PC-9 (cell line): Measurements from ENCODE around the gene RFC2. TPM values are rescaled to one million over a fixed set of nuclear protein-coding genes. Genes with fewer than 3 reads are reported as not detected.
A peak's percentile ranks its signal among the peaks of the same experiment; 100 is the strongest.

Source experiments
- BruUV-seq: library from RNA; stranded (reverse); fragments of 400-500 nt; replicated peaks from 2 replicates; lab custom pipeline; 2021; lab: Mats Ljungman, UMichigan
- CTCF ChIA-PET: fragments of 300-600 bp; sonication (Branson Sonifier 250); formaldehyde crosslinking; loops from one replicate; lab custom pipeline; 2022; ENCODE audit warnings: antibody characterized with exemption; lab: Charles Lee
- POLR2A ChIA-PET: fragments of 300-600 bp; sonication (Branson Sonifier 250); formaldehyde crosslinking; loops from one replicate; lab custom pipeline; 2022; ENCODE audit warnings: antibody characterized with exemption; ENCODE audit not compliant: unreplicated experiment; lab: Charles Lee
- DNase-seq, 2 experiments: peaks; one replicate each; pipeline versions ENCODE4 v3.0.0 to v3.0.0-alpha.2; 2015 to 2022; ENCODE audit warnings: mixed read lengths in 1 of 2
- H2AFZ ChIP-seq: fragments of 200-600 bp; sonication (generic); 2 replicates; pipeline ENCODE4 v1.8.1; 2017; ENCODE audit warnings: antibody characterized with exemption
- H3F3A ChIP-seq: fragments of 200-600 bp; sonication (generic); 2 replicates; pipeline ENCODE4 v1.8.1; 2017; ENCODE audit warnings: antibody characterized with exemption, mild to moderate bottlenecking, low read depth; ENCODE audit not compliant: insufficient read depth
- H3K27ac ChIP-seq: fragments of 200-600 bp; sonication (generic); 2 replicates; pipeline ENCODE4 v1.6.1; 2016; ENCODE audit warnings: mixed run types
- H3K27me3 ChIP-seq: fragments of 200-600 bp; sonication (generic); 2 replicates; pipeline ENCODE4 v1.6.1; 2016; ENCODE audit warnings: low read depth, mixed run types; ENCODE audit not compliant: insufficient read depth
- H3K36me3 ChIP-seq: fragments of 200-600 bp; sonication (generic); 2 replicates; pipeline ENCODE4 v1.6.1; 2016; ENCODE audit warnings: low read depth, mixed run types
- H3K4me1 ChIP-seq: fragments of 200-600 bp; sonication (generic); replicated peaks from 2 replicates; pipeline ENCODE4 v1.6.1; 2016; ENCODE audit warnings: mixed run types; ENCODE audit not compliant: insufficient read depth
- H3K4me2 ChIP-seq: fragments of 200-600 bp; sonication (generic); 2 replicates; pipeline ENCODE4 v1.6.1; 2017; ENCODE audit warnings: mixed run types
- H3K4me3 ChIP-seq: fragments of 200-600 bp; sonication (generic); 2 replicates; pipeline ENCODE4 v1.6.1; 2016; ENCODE audit warnings: mixed run types
- H3K79me2 ChIP-seq: fragments of 200-600 bp; sonication (generic); 2 replicates; pipeline ENCODE4 v1.6.1; 2017; ENCODE audit warnings: low read depth, mixed run types
- H3K9me2 ChIP-seq: fragments of 200-600 bp; sonication (generic); 2 replicates; pipeline ENCODE4 v1.8.1; 2017; ENCODE audit warnings: mild to moderate bottlenecking; ENCODE audit not compliant: insufficient read depth
- H3K9me3 ChIP-seq: fragments of 200-600 bp; sonication (generic); 2 replicates; pipeline ENCODE4 v1.8.1; 2016; ENCODE audit warnings: low read depth; ENCODE audit not compliant: insufficient read depth
- H4K20me1 ChIP-seq: fragments of 200-600 bp; sonication (generic); 2 replicates; pipeline ENCODE4 v1.8.1; 2017; ENCODE audit not compliant: insufficient read depth
- CTCF ChIP-seq: fragments of 200-600 bp; sonication (generic); conservative IDR thresholded peaks from 2 replicates; pipeline ENCODE4 v1.6.1; 2017; ENCODE audit warnings: mixed run types, antibody characterized with exemption, mild to moderate bottlenecking, moderate library complexity
- EZH2 ChIP-seq: fragments of 200-600 bp; sonication (generic); IDR thresholded peaks from 2 replicates; pipeline ENCODE4 v1.8.0; 2017; ENCODE audit warnings: antibody characterized with exemption, low read depth
- intact Hi-C: fragments of 100-400 bp; cut with micrococcal nuclease; formaldehyde crosslinking; loops from one replicate; pipeline ENCODE4 v1.10.0; 2022; ENCODE audit not compliant: unreplicated experiment
- total RNA-seq: library from RNA; stranded (reverse); gene quantifications from 2 replicates; pipeline ENCODE4 v1.2.3, GENCODE V29; 2021

The RFC2 gene
- total RNA-seq, 1 experiment from 2014 or later = 75.7 TPM

GRCh38 chr7:74277636-74278035, 23.4 kb upstream of the RFC2 start:
- no peak overlapping the region for H2AFZ ChIP-seq
- H3K4me2 ChIP-seq = no peak overlapping the region
- H3K27me3 ChIP-seq = no peaks in the 10 kb centered on the region
- no peak for DNase-seq
- TF ChIP-seq EZH2 (no peak), CTCF (no peak)
- peaks cover 46% of the 10 kb centered on the region for H3F3A ChIP-seq
- no peaks in the 10 kb centered on the region for H3K9me2 ChIP-seq
- POLR2A ChIA-PET = no interaction called here
- intact Hi-C loops = no loop called here
- H3K4me3 ChIP-seq = no peak overlapping the region
- peaks cover 39% of the 10 kb centered on the region for H3K4me1 ChIP-seq
- no TSS peak for BruUV-seq
- H3K9me3 ChIP-seq = no peaks in the 10 kb centered on the region
- no peaks in the 10 kb centered on the region for H3K36me3 ChIP-seq
- no peak overlapping the region for H3K27ac ChIP-seq
- H4K20me1 ChIP-seq = no peaks in the 10 kb centered on the region
- no peaks in the 10 kb centered on the region for H3K79me2 ChIP-seq
- CTCF ChIA-PET = no interaction called here

- no peak overlapping the region for H3K4me3 ChIP-seq
- intact Hi-C loops = no loop called here
- BruUV-seq = no TSS peak
- H4K20me1 ChIP-seq = no peaks in the 10 kb centered on the region
- H3K27me3 ChIP-seq = no peaks in the 10 kb centered on the region
- no peaks in the 10 kb centered on the region for H3K36me3 ChIP-seq
- H3K4me1 ChIP-seq = peaks cover 39% of the 10 kb centered on the region
- DNase-seq = no peak
- CTCF ChIA-PET = interaction anchor here (0.6 to 1.2 kb wide), 3 partner anchors 11 to 125 kb away, joined by 3 to 14 read pairs (median 3); no protein-coding TSS in a partner anchor
- no peak overlapping the region for H3K27ac ChIP-seq
- peaks cover 47% of the 10 kb centered on the region for H3F3A ChIP-seq
- POLR2A ChIA-PET = no interaction called here
- H3K9me2 ChIP-seq = no peaks in the 10 kb centered on the region
- no peaks in the 10 kb centered on the region for H3K9me3 ChIP-seq
- H3K79me2 ChIP-seq = no peaks in the 10 kb centered on the region
- TF ChIP-seq CTCF = peak; percentile 70
- TF ChIP-seq EZH2 = no peak
- H3K4me2 ChIP-seq = no peak overlapping the region
- H2AFZ ChIP-seq = no peak overlapping the region
Measured at GRCh38 chr7:74275401-74275881, 21.2 kb upstream of the RFC2 start.

- intact Hi-C loops = no loop called here
Measured at GRCh38 chr7:74272305-74273038, 18.3 kb upstream of the RFC2 start.

More at GRCh38 chr7:74272305-74273038, 18.3 kb upstream of the RFC2 start:
- no peaks in the 10 kb centered on the region for H3K27me3 ChIP-seq
- no peaks in the 10 kb centered on the region for H3K36me3 ChIP-seq
- H3K27ac ChIP-seq = peak overlapping the region; percentile 53
- TF ChIP-seq CTCF (no peak), EZH2 (no peak)
- H3K79me2 ChIP-seq = no peaks in the 10 kb centered on the region
- H3K4me1 ChIP-seq = peaks cover 18% of the 10 kb centered on the region
- H4K20me1 ChIP-seq = no peaks in the 10 kb centered on the region
- no TSS peak for BruUV-seq
- no peaks in the 10 kb centered on the region for H3K9me3 ChIP-seq
- H2AFZ ChIP-seq = peak overlapping the region; percentile 66; the same call in 1 of the 2 replicates
- ChIA-PET CTCF (interaction anchor here (1.0 kb wide), 1 partner anchor 15 kb away, joined by 3 read pairs; no protein-coding TSS in a partner anchor), POLR2A (interaction anchor here (0.7 kb wide), 1 partner anchor 40 kb away, joined by 3 read pairs; no protein-coding TSS in a partner anchor)
- peaks cover 33% of the 10 kb centered on the region; the same call in 1 of the 2 replicates for H3F3A ChIP-seq
- no peak overlapping the region for H3K4me3 ChIP-seq
- DNase-seq = peak; percentile 69 to 78
- H3K9me2 ChIP-seq = no peaks in the 10 kb centered on the region
- peak overlapping the region; percentile 39 for H3K4me2 ChIP-seq
